Testis (tissue), 3 donors: ENCODE data around the gene ADAMTS10. TPM values are rescaled to one million over a fixed set of nuclear protein-coding genes. Genes with fewer than 3 reads are reported as not detected.

Experiments used
- DNase-seq: peaks from one replicate; pipeline ENCODE4 v3.0.0-alpha.2; 2019
- H3K27ac ChIP-seq, 2 donors: fragments of 200-600 bp; sonication (generic); one replicate each; pipeline ENCODE4 v1.5.1; 2019
- H3K27me3 ChIP-seq: fragments of 200-600 bp; sonication (generic); one replicate; pipeline ENCODE4 v1.5.1; 2019
- H3K36me3 ChIP-seq: fragments of 200-600 bp; sonication (generic); one replicate; pipeline ENCODE4 v1.5.1; 2017; ENCODE audit warnings: low read depth; ENCODE audit errors: missing control alignments
- H3K4me1 ChIP-seq: fragments of 200-600 bp; sonication (generic); one replicate; pipeline ENCODE4 v1.5.1; 2019
- H3K4me3 ChIP-seq, 2 donors: fragments of 200-600 bp; sonication (generic); one replicate each; pipeline ENCODE4 v1.5.1; 2017 to 2019
- H3K9me3 ChIP-seq: fragments of 200-600 bp; sonication (generic); one replicate; pipeline ENCODE4 v1.5.1; 2017
- CTCF ChIP-seq, 3 experiments: fragments of 450-650 bp in 2 of 3; fragments of 200-600 bp in 1 of 3; sonication (generic) in 1 of 3; IDR thresholded peaks; one replicate each; pipeline ENCODE4 v1.5.1; 2016 to 2019; ENCODE audit warnings: antibody characterized with exemption in 3 of 3, mild to moderate bottlenecking in 2 of 3, moderate library complexity in 1 of 3
- POLR2A ChIP-seq: fragments of 450-650 bp; IDR thresholded peaks from one replicate; pipeline ENCODE4 v1.6.1; 2017; ENCODE audit warnings: antibody characterized with exemption, mild to moderate bottlenecking, moderate library complexity
- WGBS, 2 donors: methylation state at CpG; one replicate each; pipeline ENCODE4 v1.1.5; 2018; 5-methylcytosine and 5-hydroxymethylcytosine counted together
- intact Hi-C: fragments of 100-400 bp; cut with DNase I; formaldehyde crosslinking; loops from one replicate; pipeline ENCODE4 v1.15.1; 2023; ENCODE audit warnings: low total_unique reads
- polyA plus RNA-seq: library from polyadenylated mRNA; stranded (reverse); fragments of 350-450 nt; fragmentation: Illumina TruSeq; extraction: RNeasy Lipid Tissue Mini Kit (QIAGEN cat#74804); gene quantifications from one replicate; pipeline ENCODE4 v1.2.3, GENCODE V29; 2014; ENCODE audit warnings: low read depth, low replicate concordance; ENCODE audit not compliant: insufficient read depth
- total RNA-seq, 2 donors: library from RNA; depleted of rRNA; stranded (reverse); fragments of >200 nt; gene quantifications; one replicate each; pipeline ENCODE4 v1.2.3, GENCODE V29; 2016

ADAMTS10 gene
- total and polyA plus RNA-seq, 3 donors from 2014 or later: 7.2 to 31.9 (median 27.9) TPM

DNA sequence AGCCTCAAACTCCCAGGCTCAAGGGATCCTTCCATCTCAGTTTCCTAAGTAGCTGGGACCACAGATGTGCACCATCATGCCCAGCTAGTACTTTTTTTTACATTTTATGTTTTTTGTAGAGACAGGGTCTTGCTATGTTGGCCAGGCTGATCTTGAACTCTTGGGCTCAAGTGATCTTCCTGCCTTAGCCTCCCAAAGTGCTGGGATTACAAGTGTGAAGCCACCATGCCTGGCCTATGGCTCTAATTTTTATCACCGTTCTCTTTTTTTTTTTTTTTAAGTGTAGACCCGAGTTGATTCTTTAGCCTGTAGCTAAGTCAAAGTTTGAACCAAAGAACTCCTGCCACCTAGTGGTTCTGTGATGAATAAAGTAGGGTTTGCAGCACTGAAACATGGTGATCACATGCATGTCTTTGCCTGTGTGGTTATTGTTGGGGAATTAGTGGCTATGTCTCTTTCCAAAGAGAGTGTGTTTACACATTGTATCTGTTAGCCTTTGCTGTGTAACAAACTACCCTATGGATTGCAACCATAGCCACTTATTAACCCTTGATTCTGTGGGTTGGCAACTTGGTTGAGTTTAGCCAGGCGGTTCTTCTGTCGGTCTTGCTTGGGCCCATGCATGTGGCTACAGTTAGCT is 31.5 kb upstream of the ADAMTS10 start:
- no peaks in the 10 kb centered on the region for H3K27me3 ChIP-seq
- DNase-seq: no peak
- H3K4me3 ChIP-seq: no peak overlapping the region
- no peak overlapping the region for H3K27ac ChIP-seq
- H3K9me3 ChIP-seq: no peaks in the 10 kb centered on the region
- no peaks in the 10 kb centered on the region for H3K4me1 ChIP-seq
- H3K36me3 ChIP-seq: no peaks in the 10 kb centered on the region
- WGBS, 2 donors: 58 to 64% methylated on average over 4 of the region's 4 CpGs
- TF ChIP-seq CTCF (IDR thresholded peaks at IDR 0.05) (peak; percentile 17 to 43 (median 42)), POLR2A (no peak)
- intact Hi-C loops: no loop called here

- Histone ChIP-seq H3K4me1 (no peaks in the 10 kb centered on the region), H3K9me3 (no peaks in the 10 kb centered on the region), H3K36me3 (no peaks in the 10 kb centered on the region), H3K27me3 (no peaks in the 10 kb centered on the region), H3K27ac (no peak overlapping the region), H3K4me3 (no peak overlapping the region)
- intact Hi-C loops: no loop called here
- 84 to 87% methylated on average over 2 of the region's 2 CpGs for WGBS, 2 donors
- TF ChIP-seq CTCF (IDR thresholded peaks at IDR 0.05): no peak
- TF ChIP-seq POLR2A: no peak
- no peak for DNase-seq
Observed at GRCh38 chr19:8641221-8641907, 30.8 kb upstream of the ADAMTS10 start.

DNA sequence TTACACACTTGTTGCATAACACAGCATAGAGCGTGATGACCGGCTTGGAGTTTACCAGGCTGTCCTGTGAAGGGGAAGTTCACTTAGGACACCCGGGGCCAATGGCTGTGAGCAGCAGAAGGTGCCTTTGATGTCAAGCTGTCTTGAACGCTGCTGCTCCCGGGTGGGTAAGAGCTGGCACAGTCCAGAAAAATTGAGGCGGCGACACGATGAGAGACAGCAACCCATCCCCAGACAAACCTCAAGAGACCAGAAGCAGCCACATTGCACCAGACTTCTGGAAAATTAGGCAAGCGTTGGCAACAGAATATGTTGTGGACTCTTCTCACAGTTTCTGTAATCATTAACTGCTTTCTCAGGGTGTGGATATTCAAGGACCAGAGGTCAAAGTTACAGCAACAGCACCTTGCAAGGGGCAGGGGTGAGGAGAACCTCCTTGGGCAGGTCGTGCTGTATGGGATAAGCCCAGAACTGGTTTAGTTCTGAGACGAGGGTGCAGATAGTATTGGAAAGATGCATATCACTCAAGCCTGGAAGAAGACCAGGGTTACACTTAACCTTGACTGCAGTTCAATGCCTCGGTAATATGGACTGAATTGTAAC is 30.0 kb upstream of the ADAMTS10 start:
- 80 to 82% methylated on average over 12 of the region's 12 CpGs for WGBS, 2 donors
- H3K9me3 ChIP-seq: no peaks in the 10 kb centered on the region
- H3K36me3 ChIP-seq: no peaks in the 10 kb centered on the region
- intact Hi-C loops: no loop called here
- no peak overlapping the region for H3K4me3 ChIP-seq
- H3K27ac ChIP-seq: no peak overlapping the region
- TF ChIP-seq CTCF (IDR thresholded peaks at IDR 0.05) (no peak), POLR2A (no peak)
- DNase-seq: peak; percentile 45
- no peaks in the 10 kb centered on the region for H3K4me1 ChIP-seq
- no peaks in the 10 kb centered on the region for H3K27me3 ChIP-seq

- intact Hi-C loops: no loop called here
- no peak for TF ChIP-seq POLR2A
- no peak for TF ChIP-seq CTCF (IDR thresholded peaks at IDR 0.05)
- H3K9me3 ChIP-seq: no peaks in the 10 kb centered on the region
- no peak for DNase-seq
- no peaks in the 10 kb centered on the region for H3K27me3 ChIP-seq
- no peaks in the 10 kb centered on the region for H3K4me1 ChIP-seq
- no peak overlapping the region for H3K4me3 ChIP-seq
- H3K27ac ChIP-seq: no peak overlapping the region
- WGBS, 2 donors: 45 to 53% methylated on average over 6 to 8 of the region's 8 CpGs
- H3K36me3 ChIP-seq: no peaks in the 10 kb centered on the region
Observed at GRCh38 chr19:8639821-8640401, 29.4 kb upstream of the ADAMTS10 start.
